HepG2 (cell line): ENCODE data around the gene CDK11A. TPM values are rescaled to one million over a fixed set of nuclear protein-coding genes. Genes with fewer than 3 reads are reported as not detected.
A peak's percentile ranks its signal among the peaks of the same experiment; 100 is the strongest.

Source experiments
- ARID4A ChIP-seq: sonication (generic); formaldehyde crosslinking; IDR thresholded peaks from 2 replicates; pipeline ENCODE4 v1.5.0; 2020; ENCODE audit warnings: mild to moderate bottlenecking, missing genetic modification reagents, borderline replicate concordance
- ARID5B ChIP-seq: IDR thresholded peaks from 2 replicates; pipeline ENCODE4 v1.4.0; 2020; ENCODE audit warnings: mild to moderate bottlenecking, missing genetic modification reagents
- ASH2L ChIP-seq: fragments of 300-600, 200-600 bp; sonication (generic); IDR thresholded peaks from 2 replicates; pipeline ENCODE4 v1.7.0; 2017; ENCODE audit warnings: low read depth, mild to moderate bottlenecking, moderate library complexity, mixed read lengths, low read length; ENCODE audit not compliant: insufficient read length
- E2F2 ChIP-seq: sonication (generic); formaldehyde crosslinking; IDR thresholded peaks from 2 replicates; pipeline ENCODE4 v1.4.0; 2020; ENCODE audit warnings: missing genetic modification reagents, borderline replicate concordance
- HIVEP1 ChIP-seq: sonication (generic); formaldehyde crosslinking; IDR thresholded peaks from 2 replicates; pipeline ENCODE4 v1.4.0; 2020; ENCODE audit warnings: mild to moderate bottlenecking, missing genetic modification reagents
- KAT8 ChIP-seq: IDR thresholded peaks from 2 replicates; pipeline ENCODE4 v1.6.1; 2016; ENCODE audit warnings: missing genetic modification reagents, missing compliant biosample characterization
- NR2F6 ChIP-seq, 2 experiments: IDR thresholded peaks; 2 replicates each; pipeline ENCODE4 v1.6.1; 2016; ENCODE audit warnings: antibody characterized with exemption in 1 of 2, mild to moderate bottlenecking in 1 of 2
- PATZ1 ChIP-seq: sonication (generic); formaldehyde crosslinking; IDR thresholded peaks from 2 replicates; pipeline ENCODE4 v1.4.0; 2020; ENCODE audit warnings: missing genetic modification reagents
- PHF20 ChIP-seq: sonication (generic); formaldehyde crosslinking; IDR thresholded peaks from 2 replicates; pipeline ENCODE4 v1.5.0; 2020; ENCODE audit warnings: mild to moderate bottlenecking, missing genetic modification reagents
- POLR2A ChIP-seq, 2 experiments: IDR thresholded peaks; 2 replicates each; pipeline ENCODE4 v1.6.1; 2011; ENCODE audit warnings: low read depth in 2 of 2, low read length in 2 of 2, mild to moderate bottlenecking in 1 of 2, moderate library complexity in 1 of 2; ENCODE audit not compliant: insufficient read depth in 1 of 2
- SKI ChIP-seq: fragments of 450-650 bp; IDR thresholded peaks from one replicate; pipeline ENCODE4 v1.6.1; 2018; ENCODE audit warnings: mild to moderate bottlenecking; ENCODE audit not compliant: partially characterized antibody
- STAG1 ChIP-seq: sonication (generic); formaldehyde crosslinking; IDR thresholded peaks from 2 replicates; pipeline ENCODE4 v1.4.0; 2020; ENCODE audit warnings: missing genetic modification reagents
- TAF1 ChIP-seq: sonication (generic); formaldehyde crosslinking; IDR thresholded peaks from 2 replicates; pipeline ENCODE4 v1.4.0; 2020; ENCODE audit warnings: missing genetic modification reagents
- ZNF225 ChIP-seq: sonication (generic); formaldehyde crosslinking; IDR thresholded peaks from 2 replicates; pipeline ENCODE4 v1.4.0; 2020; ENCODE audit warnings: mild to moderate bottlenecking, missing genetic modification reagents
- ZNF580 ChIP-seq: IDR thresholded peaks from 2 replicates; pipeline ENCODE4 v1.6.1; 2016; ENCODE audit warnings: low read depth, borderline replicate concordance
- ZNF788 ChIP-seq: sonication (generic); formaldehyde crosslinking; IDR thresholded peaks from 2 replicates; pipeline ENCODE4 v1.5.0; 2020; ENCODE audit warnings: mild to moderate bottlenecking, missing genetic modification reagents, borderline replicate concordance
- ZNF891 ChIP-seq: sonication (generic); formaldehyde crosslinking; IDR thresholded peaks from 2 replicates; pipeline ENCODE4 v1.5.0; 2020; ENCODE audit warnings: mild to moderate bottlenecking, missing genetic modification reagents
- polyA plus RNA-seq, 8 experiments: library from polyadenylated mRNA; depleted of rRNA in 3 of 8; stranded (reverse) in 7 of 8; unstranded in 1 of 8; fragments of >200 nt; fragmentation: Illumina TruSeq in 4 of 8; extraction: Trizol in 4 of 8; gene quantifications; 2 replicates each; pipeline versions ENCODE4 v1.2.1 to v1.2.3, GENCODE V29; 2011 to 2016; ENCODE audit warnings: low read depth in 4 of 8, missing spikeins in 1 of 8, mixed read lengths in 1 of 8; ENCODE audit not compliant: insufficient read depth in 1 of 8
- total RNA-seq, 5 experiments: library from RNA; depleted of rRNA; stranded (reverse); fragments of >200 nt; fragmentation: Illumina TruSeq; extraction: Trizol; gene quantifications; 2 replicates each; pipeline ENCODE4 v1.2.3, GENCODE V29; 2016; ENCODE audit warnings: low read depth in 1 of 5

The CDK11A gene
- total and polyA plus RNA-seq, 2 of the 13 experiments (the other 11 are each of a cell fraction or from before 2014, with no cell fraction given), result 11.2 to 17.9 TPM

- TF ChIP-seq PATZ1 (CRISPR knock-in tag), result peak; percentile 51; the same call in 1 of the 2 replicates
- peak; percentile 58; the same call in 1 of the 2 replicates for TF ChIP-seq ZNF891 (CRISPR knock-in tag)
- no peak for TF ChIP-seq NR2F6 (IDR thresholded peaks at IDR 0.05)
- TF ChIP-seq NR2F6 (CRISPR knock-in tag; IDR thresholded peaks at IDR 0.05), result peak; percentile 47; the same call in 1 of the 2 replicates
- peak; percentile 7; the same call in 1 of the 2 replicates for TF ChIP-seq STAG1 (CRISPR knock-in tag)
- no peak for TF ChIP-seq ARID5B (CRISPR knock-in tag)
- no peak; the same call in 1 of the 2 replicates for TF ChIP-seq ZNF788 (CRISPR knock-in tag)
- peak; percentile 24; the same call in 1 of the 2 replicates for TF ChIP-seq ZNF580
- TF ChIP-seq HIVEP1 (CRISPR knock-in tag), result peak; percentile 71; the same call in 1 of the 2 replicates
- TF ChIP-seq ZNF225 (CRISPR knock-in tag), result peak; percentile 31; the same call in 1 of the 2 replicates
- TF ChIP-seq KAT8 (CRISPR knock-in tag), result peak; percentile 55
- peak; percentile 66 for TF ChIP-seq ARID4A (CRISPR knock-in tag)
- peak; percentile 49; the same call in 1 of the 2 replicates for TF ChIP-seq TAF1 (CRISPR knock-in tag)
- TF ChIP-seq POLR2A (IDR thresholded peaks at IDR 0.05; ENCODE audit: insufficient read depth in 1 of 2, low read depth in 2 of 2, low read length in 2 of 2), result peak in 1 of 2 experiments; percentile 62; a peak in 3 of 4 replicates
- no peak for TF ChIP-seq E2F2 (CRISPR knock-in tag)
- peak; percentile 37 for TF ChIP-seq SKI
- peak; percentile 36; the same call in 1 of the 2 replicates for TF ChIP-seq PHF20 (CRISPR knock-in tag)
- no peak for TF ChIP-seq ASH2L
These were observed 24.6 kb upstream of the CDK11A start (continued) for GRCh38 chr1:1748686-1749321.
